GM19035 (cell line): ENCODE measurements around the gene SCN4A.
"Not testable (repeated sequence)": the region's sequence is repeated elsewhere in the genome, so short reads cannot be mapped to it uniquely, and the experiment has no call there.

ENCODE experiments used
- ATAC-seq: cut with Tn5 transposase; IDR thresholded peaks from one replicate; pipeline ENCODE4 v1.9.1; 2021; ENCODE audit not compliant: unreplicated experiment

Gene SCN4A

GRCh38 chr17:63939401-63939800 lies 33.3 kb downstream of the SCN4A start:
- ATAC-seq: no peak

- ATAC-seq: no peak
These were observed 34.8 kb downstream of the SCN4A start for GRCh38 chr17:63937920-63938319.

GRCh38 chr17:63937319-63937718 lies 35.4 kb downstream of the SCN4A start:
- ATAC-seq: no peak

- no peak for ATAC-seq
These were observed 38.3 kb downstream of the SCN4A start for GRCh38 chr17:63934183-63935112.

GRCh38 chr17:63933598-63933997 lies 39.1 kb downstream of the SCN4A start:
- no peak for ATAC-seq

- ATAC-seq: peak; percentile 8
These were observed 40.0 kb downstream of the SCN4A start for GRCh38 chr17:63932721-63933120.

- ATAC-seq: peak; percentile 84
These were observed 40.6 kb downstream of the SCN4A start, which contains the start of gene CD79B for GRCh38 chr17:63931981-63932561. CD79B (minus strand) TSS chr17:63932331; CDS start chr17:63932261, 70 bp downstream.

GRCh38 chr17:63930951-63931575 lies 41.7 kb downstream of the SCN4A start:
- peak; percentile 48 for ATAC-seq

- no peak for ATAC-seq
These were observed 42.6 kb downstream of the SCN4A start for GRCh38 chr17:63929860-63930766.

GRCh38 chr17:63928966-63929695 lies 43.6 kb downstream of the SCN4A start:
- ATAC-seq: no peak

- no peak for ATAC-seq
These were observed 44.5 kb downstream of the SCN4A start for GRCh38 chr17:63928172-63928666.

- no peak for ATAC-seq
These were observed 45.1 kb downstream of the SCN4A start for GRCh38 chr17:63927464-63928171.

GRCh38 chr17:63926164-63926563 lies 46.6 kb downstream of the SCN4A start:
- ATAC-seq: no peak

- ATAC-seq: no peak
These were observed 47.1 kb downstream of the SCN4A start for GRCh38 chr17:63925615-63926014.

GRCh38 chr17:63922402-63922801 lies 50.3 kb downstream of the SCN4A start:
- not testable (repeated sequence) for ATAC-seq

GRCh38 chr17:63920779-63921178 lies 51.9 kb downstream of the SCN4A start:
- not testable (repeated sequence) for ATAC-seq

GRCh38 chr17:63920050-63920449 lies 52.7 kb downstream of the SCN4A start:
- ATAC-seq: not testable (repeated sequence)

- ATAC-seq: no peak
These were observed 53.4 kb downstream of the SCN4A start for GRCh38 chr17:63919311-63919723.

- not testable (repeated sequence) for ATAC-seq
These were observed 53.9 kb downstream of the SCN4A start, which contains the start of gene GH1 for GRCh38 chr17:63918789-63919305. GH1 (minus strand) TSS chr17:63918839; CDS start chr17:63918776, 63 bp downstream.
